Measurements from ENCODE around the gene YBEY. TPM values are rescaled to one million over a fixed set of nuclear protein-coding genes. Genes with fewer than 3 reads are reported as not detected.

YBEY gene
- total and polyA plus RNA-seq, 2 of the 13 experiments (the other 11 are each of a cell fraction or from before 2014, with no cell fraction given): 6.5 to 8.9 TPM

- peak; percentile 84 for TF ChIP-seq MXD1 (CRISPR knock-in tag; IDR thresholded peaks at IDR 0.05)
- TF ChIP-seq ZBTB7A (CRISPR knock-in tag; IDR thresholded peaks at IDR 0.05): peak; percentile 64; the same call in 1 of the 2 replicates
- peak; percentile 71 for TF ChIP-seq ZNF225 (CRISPR knock-in tag; IDR thresholded peaks at IDR 0.05)
- no peak for TF ChIP-seq ZNF251 (CRISPR knock-in tag; IDR thresholded peaks at IDR 0.05)
- peak; percentile 40; the same call in 1 of the 2 replicates for TF ChIP-seq GFI1 (CRISPR knock-in tag; IDR thresholded peaks at IDR 0.05; ENCODE audit: borderline replicate concordance)
- TF ChIP-seq ZNF512B (CRISPR knock-in tag; IDR thresholded peaks at IDR 0.05; ENCODE audit: borderline replicate concordance): peak; percentile 78; the same call in 1 of the 2 replicates
- TF ChIP-seq KLF12 (CRISPR knock-in tag; IDR thresholded peaks at IDR 0.05; ENCODE audit: borderline replicate concordance): peak; percentile 65; the same call in 1 of the 2 replicates
- peak; percentile 70; the same call in 1 of the 2 replicates for TF ChIP-seq SAFB2 (CRISPR knock-in tag; IDR thresholded peaks at IDR 0.05; ENCODE audit: borderline replicate concordance, low read depth)
- peak; percentile 85; the same call in 1 of the 2 replicates for TF ChIP-seq NFKB2 (CRISPR knock-in tag; IDR thresholded peaks at IDR 0.05; ENCODE audit: borderline replicate concordance)
- TF ChIP-seq NFIC (IDR thresholded peaks at IDR 0.05; ENCODE audit: low read length): no peak
- TF ChIP-seq KAT8 (CRISPR knock-in tag; IDR thresholded peaks at IDR 0.05): peak; percentile 97
- peak; percentile 77; the same call in 1 of the 2 replicates for TF ChIP-seq BRD4 (CRISPR knock-in tag; IDR thresholded peaks at IDR 0.05)
- TF ChIP-seq CSRNP1 (CRISPR knock-in tag; IDR thresholded peaks at IDR 0.05): peak; percentile 96; the same call in 1 of the 2 replicates
- TF ChIP-seq ZNF10 (CRISPR knock-in tag; IDR thresholded peaks at IDR 0.05; ENCODE audit: borderline replicate concordance, low read depth): no peak
- peak; percentile 75 for TF ChIP-seq ZNF501 (CRISPR knock-in tag; IDR thresholded peaks at IDR 0.05)
- TF ChIP-seq HCFC1 (IDR thresholded peaks at IDR 0.05; ENCODE audit: low read depth, low read length): peak; percentile 67
- TF ChIP-seq TFAP4 (IDR thresholded peaks at IDR 0.05; ENCODE audit: borderline replicate concordance, low read depth): peak; percentile 8; the same call in 1 of the 2 replicates
- TF ChIP-seq CEBPG (CRISPR knock-in tag; IDR thresholded peaks at IDR 0.05): 0 out of 2 replicates have a peak, but pooled peaks have one; percentile 7
- peak; percentile 82 for TF ChIP-seq HDAC2 (CRISPR knock-in tag; IDR thresholded peaks at IDR 0.05)
- TF ChIP-seq ZNF766 (CRISPR knock-in tag; IDR thresholded peaks at IDR 0.05; ENCODE audit: borderline replicate concordance): peak; percentile 46; the same call in 1 of the 2 replicates
- TF ChIP-seq SNAPC2 (CRISPR knock-in tag; IDR thresholded peaks at IDR 0.05): 0 out of 2 replicates have a peak, but pooled peaks have one; percentile 71
- TF ChIP-seq DDIT3 (CRISPR knock-in tag; IDR thresholded peaks at IDR 0.05): no peak
- TF ChIP-seq DMAP1 (CRISPR knock-in tag; IDR thresholded peaks at IDR 0.05): peak; percentile 92
- TF ChIP-seq ZNF768 (CRISPR knock-in tag; IDR thresholded peaks at IDR 0.05): peak; percentile 87
Measured at GRCh38 chr21:46285761-46286647, at the start of gene YBEY (continued).
